Measurements from ENCODE around the gene CEACAM8.
"Not testable (repeated sequence)": the region's sequence is repeated elsewhere in the genome, so short reads cannot be mapped to it uniquely, and the experiment has no call there.

Gene CEACAM8

DNA sequence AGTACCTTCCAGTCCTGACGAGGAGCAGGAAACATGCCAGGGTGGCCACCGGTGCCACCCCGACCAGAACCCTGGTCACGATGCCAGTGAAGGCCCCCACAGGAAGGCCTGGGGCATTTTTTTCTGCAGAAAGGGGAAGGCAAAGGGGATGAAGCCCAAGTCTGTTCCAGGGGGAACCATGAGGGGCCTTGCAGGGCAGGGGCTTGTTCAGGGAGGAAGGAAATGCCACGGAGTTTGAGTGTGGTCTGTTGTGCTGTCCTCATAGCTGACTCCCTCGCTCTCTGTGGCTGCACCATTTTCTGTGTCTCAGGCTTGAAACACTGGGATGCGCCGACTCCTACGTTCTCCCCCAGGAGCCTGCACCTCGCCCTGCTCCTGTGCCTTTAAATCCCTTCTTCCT is 38.9 kb downstream of the CEACAM8 start:
- H3K27ac ChIP-seq, result no peak overlapping the region
- TF ChIP-seq, protein P1, sequence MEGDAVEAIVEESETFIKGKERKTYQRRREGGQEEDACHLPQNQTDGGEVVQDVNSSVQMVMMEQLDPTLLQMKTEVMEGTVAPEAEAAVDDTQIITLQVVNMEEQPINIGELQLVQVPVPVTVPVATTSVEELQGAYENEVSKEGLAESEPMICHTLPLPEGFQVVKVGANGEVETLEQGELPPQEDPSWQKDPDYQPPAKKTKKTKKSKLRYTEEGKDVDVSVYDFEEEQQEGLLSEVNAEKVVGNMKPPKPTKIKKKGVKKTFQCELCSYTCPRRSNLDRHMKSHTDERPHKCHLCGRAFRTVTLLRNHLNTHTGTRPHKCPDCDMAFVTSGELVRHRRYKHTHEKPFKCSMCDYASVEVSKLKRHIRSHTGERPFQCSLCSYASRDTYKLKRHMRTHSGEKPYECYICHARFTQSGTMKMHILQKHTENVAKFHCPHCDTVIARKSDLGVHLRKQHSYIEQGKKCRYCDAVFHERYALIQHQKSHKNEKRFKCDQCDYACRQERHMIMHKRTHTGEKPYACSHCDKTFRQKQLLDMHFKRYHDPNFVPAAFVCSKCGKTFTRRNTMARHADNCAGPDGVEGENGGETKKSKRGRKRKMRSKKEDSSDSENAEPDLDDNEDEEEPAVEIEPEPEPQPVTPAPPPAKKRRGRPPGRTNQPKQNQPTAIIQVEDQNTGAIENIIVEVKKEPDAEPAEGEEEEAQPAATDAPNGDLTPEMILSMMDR (conservative IDR thresholded peaks at IDR 0.05), result no peak

GRCh38 chr19:42555317-42555716 is 39.4 kb downstream of the CEACAM8 start:
- TF ChIP-seq, protein P1 (conservative IDR thresholded peaks at IDR 0.05), result no peak
- H3K27ac ChIP-seq, result no peak overlapping the region

- no peak overlapping the region for H3K27ac ChIP-seq
- TF ChIP-seq, protein P1 (conservative IDR thresholded peaks at IDR 0.05), result no peak
These were observed 40.6 kb downstream of the CEACAM8 start for GRCh38 chr19:42554046-42554575.

DNA sequence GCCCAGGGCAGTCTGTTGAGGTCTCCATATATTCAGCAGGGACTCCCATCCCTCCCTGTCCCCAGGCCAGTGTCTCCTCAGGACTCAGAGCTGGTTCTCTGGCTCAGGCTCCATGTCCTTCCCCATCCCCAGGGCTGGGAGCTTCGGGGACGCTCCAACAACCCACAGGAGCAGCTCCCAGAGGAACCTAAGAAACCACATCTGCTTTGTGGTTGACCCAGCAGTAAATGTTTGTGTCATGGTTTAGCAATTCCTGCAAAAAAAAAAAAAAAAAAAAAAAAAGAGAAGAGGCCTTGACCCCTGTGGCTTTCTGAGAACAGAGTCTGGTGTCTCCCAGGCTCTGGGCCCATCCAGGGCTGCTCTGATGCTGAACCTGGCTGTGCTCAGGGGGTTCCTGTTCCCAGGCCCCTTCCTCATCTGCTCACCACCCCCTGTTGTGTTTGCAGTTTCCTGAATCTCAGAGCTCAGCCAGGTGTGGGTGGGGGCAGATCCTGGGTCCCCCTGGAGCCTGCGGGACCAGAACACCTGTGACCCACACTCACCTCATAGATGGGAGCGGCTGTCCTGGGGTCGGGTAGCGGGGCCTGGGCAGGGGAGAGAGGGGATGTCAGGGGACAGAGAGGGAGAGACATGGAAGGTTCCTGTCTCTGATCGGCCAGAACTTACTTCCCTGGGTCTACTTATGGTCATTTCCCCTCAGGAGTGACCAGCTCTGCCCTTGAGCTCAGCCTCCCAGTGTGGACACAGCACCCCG is 41.3 kb downstream of the CEACAM8 start:
- H3K27ac ChIP-seq, result no peak overlapping the region
- TF ChIP-seq, protein P1 (conservative IDR thresholded peaks at IDR 0.05), result no peak

- H3K27ac ChIP-seq, result no peak overlapping the region
- TF ChIP-seq, protein P1 (conservative IDR thresholded peaks at IDR 0.05), result no peak
These were observed 42.3 kb downstream of the CEACAM8 start for GRCh38 chr19:42552086-42553065.

- not testable (repeated sequence) for H3K27ac ChIP-seq
These were observed 44.2 kb downstream of the CEACAM8 start for GRCh38 chr19:42550521-42550920.

DNA sequence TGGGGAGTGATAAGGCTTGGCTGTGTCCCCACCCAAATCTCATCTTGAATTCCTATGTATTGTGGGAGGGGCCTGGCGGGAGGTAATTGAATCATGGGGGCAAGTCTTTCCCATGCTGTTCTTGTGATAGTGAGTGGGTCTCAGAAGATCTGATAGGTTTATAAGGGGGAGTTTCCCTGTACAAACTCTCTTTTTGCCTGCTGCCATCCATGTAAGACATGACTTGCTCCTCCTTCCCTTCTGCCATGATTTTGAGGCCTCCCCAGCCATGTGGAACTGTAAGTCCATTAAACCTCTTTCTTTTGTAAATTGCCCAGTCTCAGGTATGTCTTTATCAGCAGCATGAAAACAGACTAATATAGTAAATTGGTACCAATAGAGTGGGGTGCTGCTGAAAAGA is 45.7 kb downstream of the CEACAM8 start:
- not testable (repeated sequence) for H3K27ac ChIP-seq

GRCh38 chr19:42548552-42548951 is 46.2 kb downstream of the CEACAM8 start:
- H3K27ac ChIP-seq, result no peak overlapping the region
- TF ChIP-seq, protein P1 (conservative IDR thresholded peaks at IDR 0.05), result no peak
